ENCODE data around the gene NGEF. TPM values are rescaled to one million over a fixed set of nuclear protein-coding genes. Genes with fewer than 3 reads are reported as not detected.
"Not testable (repeated sequence)": the region's sequence is repeated elsewhere in the genome, so short reads cannot be mapped to it uniquely, and the experiment has no call there.

Gene NGEF
- total RNA-seq, 1 experiment from 2014 or later: 5.4 TPM

DNA sequence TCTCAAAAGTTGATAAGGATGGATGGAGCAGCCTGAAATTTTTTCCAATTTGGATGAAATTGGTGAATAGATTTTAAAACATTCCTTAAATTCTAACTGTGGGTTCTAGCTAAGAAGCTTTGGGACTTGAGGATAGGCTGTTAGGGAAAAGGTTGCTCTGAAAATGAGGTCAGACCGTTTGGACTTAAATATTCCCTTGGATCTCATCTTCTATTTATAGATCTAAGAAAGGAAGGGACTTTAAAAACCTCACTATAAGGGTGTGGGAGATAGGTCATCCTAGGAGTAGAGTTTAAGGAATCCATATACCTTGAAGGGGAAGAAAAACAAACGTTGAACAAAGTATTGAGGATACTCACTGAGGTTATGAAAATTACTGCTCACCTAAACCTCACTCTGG is 160.4 kb downstream of the NGEF start:
- Mint-ChIP-seq H3K27ac (no peak overlapping the region; the same call in 1 of the 2 replicates), H3K36me3 (peaks cover 48% of the 10 kb centered on the region)

DNA sequence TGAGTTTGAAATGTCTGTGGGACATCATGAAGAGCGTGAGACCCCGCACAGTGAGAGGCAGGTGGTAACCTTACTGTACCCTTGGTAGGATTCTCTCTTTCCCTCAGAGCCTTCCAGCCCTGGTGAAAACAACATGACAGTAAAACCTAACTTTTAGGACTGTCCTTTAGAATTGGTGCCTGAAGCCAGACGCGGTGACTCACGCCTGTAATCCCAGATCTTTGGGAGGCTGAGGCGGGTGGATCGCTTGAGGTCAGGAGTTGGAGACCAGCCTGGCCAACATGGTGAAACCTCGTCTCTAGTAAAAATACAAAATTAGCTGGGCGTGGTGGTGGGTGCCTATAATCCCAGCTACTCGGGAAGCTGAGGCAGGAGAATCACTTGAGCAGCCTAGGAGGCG is 161.0 kb downstream of the NGEF start:
- POLR2A ChIA-PET; DNase-seq (ENCODE audit: low spot score); H3K27ac Mint-ChIP-seq; H3K4me1 Mint-ChIP-seq; H3K9me3 Mint-ChIP-seq; H3K4me3 Mint-ChIP-seq; ATAC-seq; H3K27me3 Mint-ChIP-seq (ENCODE audit: low read depth): not testable (repeated sequence)
- CTCF ChIA-PET: interaction anchor here (1.1 to 1.6 kb wide), 3 partner anchors 33 to 207 kb away, joined by 3 to 4 read pairs (median 3); no protein-coding TSS in a partner anchor
- H3K36me3 Mint-ChIP-seq: peaks cover 48% of the 10 kb centered on the region

More for the DNA sequence above, 160.4 kb downstream of the NGEF start:
- ChIA-PET POLR2A (no interaction called here), CTCF (interaction anchor here (0.7 to 1.6 kb wide), 4 partner anchors 9 to 207 kb away, joined by 3 to 4 read pairs (median 3); no protein-coding TSS in a partner anchor)
- Mint-ChIP-seq H3K9me3 (no peaks in the 10 kb centered on the region), H3K27me3 (ENCODE audit: low read depth) (no peaks in the 10 kb centered on the region), H3K4me3 (no peak overlapping the region), H3K4me1 (no peaks in the 10 kb centered on the region)
- TF ChIP-seq IRF2 (CRISPR knock-in tag; IDR thresholded peaks at IDR 0.05; ENCODE audit: borderline replicate concordance, low read depth) (no peak), ELF4 (CRISPR knock-in tag; IDR thresholded peaks at IDR 0.05; ENCODE audit: low read depth) (no peak), ZNF138 (CRISPR knock-in tag; conservative IDR thresholded peaks at IDR 0.05) (no peak), ZBTB21 (CRISPR knock-in tag; IDR thresholded peaks at IDR 0.05; ENCODE audit: borderline replicate concordance) (no peak), HMGA2 (CRISPR knock-in tag; IDR thresholded peaks at IDR 0.05) (no peak), GRHL2 (CRISPR knock-in tag; IDR thresholded peaks at IDR 0.05; ENCODE audit: insufficient replicate concordance, severe bottlenecking) (no peak), PRRX2 (CRISPR knock-in tag; IDR thresholded peaks at IDR 0.05) (no peak), ZNF121 (CRISPR knock-in tag; IDR thresholded peaks at IDR 0.05) (no peak), RELA (CRISPR knock-in tag; IDR thresholded peaks at IDR 0.05; ENCODE audit: borderline replicate concordance) (no peak), ZNF423 (CRISPR knock-in tag; IDR thresholded peaks at IDR 0.05) (no peak), ZNF263 (CRISPR knock-in tag; IDR thresholded peaks at IDR 0.05; ENCODE audit: low read depth) (no peak)
- TF ChIP-seq, protein P1, sequence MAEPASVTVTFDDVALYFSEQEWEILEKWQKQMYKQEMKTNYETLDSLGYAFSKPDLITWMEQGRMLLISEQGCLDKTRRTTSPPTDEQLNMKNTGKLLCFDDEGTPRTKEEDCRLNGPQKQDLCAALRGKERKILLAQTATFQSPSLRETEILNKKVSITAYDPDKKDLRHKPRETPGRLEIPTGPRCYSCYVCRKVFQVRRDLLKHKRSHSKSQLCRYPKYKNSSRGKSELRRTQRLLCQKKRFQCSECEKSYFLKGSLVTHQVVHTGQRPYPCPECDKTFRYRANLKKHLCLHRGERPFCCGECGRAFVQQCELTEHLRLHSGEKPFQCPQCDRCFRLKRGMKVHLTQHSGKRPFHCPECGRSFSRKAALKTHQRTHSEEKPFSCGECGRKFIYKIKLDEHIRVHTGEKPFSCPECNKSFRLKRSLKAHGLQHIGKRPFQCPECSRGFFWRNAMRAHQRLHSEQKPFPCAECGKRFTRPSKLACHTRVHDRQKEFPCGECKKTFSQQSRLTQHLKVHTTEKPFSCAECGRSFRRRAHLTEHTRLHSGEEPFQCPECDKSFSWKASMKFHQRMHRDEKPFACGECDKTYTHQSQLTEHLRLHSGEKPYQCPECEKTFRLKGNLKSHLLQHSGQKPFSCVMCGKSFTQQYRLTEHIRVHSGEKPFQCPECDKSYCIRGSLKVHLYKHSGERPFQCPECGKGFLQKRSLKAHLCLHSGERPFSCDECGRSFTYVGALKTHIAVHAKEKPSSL (CRISPR knock-in tag; conservative IDR thresholded peaks at IDR 0.05): no peak
- TF ChIP-seq, protein P2, sequence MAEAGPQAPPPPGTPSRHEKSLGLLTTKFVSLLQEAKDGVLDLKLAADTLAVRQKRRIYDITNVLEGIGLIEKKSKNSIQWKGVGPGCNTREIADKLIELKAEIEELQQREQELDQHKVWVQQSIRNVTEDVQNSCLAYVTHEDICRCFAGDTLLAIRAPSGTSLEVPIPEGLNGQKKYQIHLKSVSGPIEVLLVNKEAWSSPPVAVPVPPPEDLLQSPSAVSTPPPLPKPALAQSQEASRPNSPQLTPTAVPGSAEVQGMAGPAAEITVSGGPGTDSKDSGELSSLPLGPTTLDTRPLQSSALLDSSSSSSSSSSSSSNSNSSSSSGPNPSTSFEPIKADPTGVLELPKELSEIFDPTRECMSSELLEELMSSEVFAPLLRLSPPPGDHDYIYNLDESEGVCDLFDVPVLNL (CRISPR knock-in tag; IDR thresholded peaks at IDR 0.05; ENCODE audit: borderline replicate concordance, low read depth): no peak
- TF ChIP-seq, protein P3, sequence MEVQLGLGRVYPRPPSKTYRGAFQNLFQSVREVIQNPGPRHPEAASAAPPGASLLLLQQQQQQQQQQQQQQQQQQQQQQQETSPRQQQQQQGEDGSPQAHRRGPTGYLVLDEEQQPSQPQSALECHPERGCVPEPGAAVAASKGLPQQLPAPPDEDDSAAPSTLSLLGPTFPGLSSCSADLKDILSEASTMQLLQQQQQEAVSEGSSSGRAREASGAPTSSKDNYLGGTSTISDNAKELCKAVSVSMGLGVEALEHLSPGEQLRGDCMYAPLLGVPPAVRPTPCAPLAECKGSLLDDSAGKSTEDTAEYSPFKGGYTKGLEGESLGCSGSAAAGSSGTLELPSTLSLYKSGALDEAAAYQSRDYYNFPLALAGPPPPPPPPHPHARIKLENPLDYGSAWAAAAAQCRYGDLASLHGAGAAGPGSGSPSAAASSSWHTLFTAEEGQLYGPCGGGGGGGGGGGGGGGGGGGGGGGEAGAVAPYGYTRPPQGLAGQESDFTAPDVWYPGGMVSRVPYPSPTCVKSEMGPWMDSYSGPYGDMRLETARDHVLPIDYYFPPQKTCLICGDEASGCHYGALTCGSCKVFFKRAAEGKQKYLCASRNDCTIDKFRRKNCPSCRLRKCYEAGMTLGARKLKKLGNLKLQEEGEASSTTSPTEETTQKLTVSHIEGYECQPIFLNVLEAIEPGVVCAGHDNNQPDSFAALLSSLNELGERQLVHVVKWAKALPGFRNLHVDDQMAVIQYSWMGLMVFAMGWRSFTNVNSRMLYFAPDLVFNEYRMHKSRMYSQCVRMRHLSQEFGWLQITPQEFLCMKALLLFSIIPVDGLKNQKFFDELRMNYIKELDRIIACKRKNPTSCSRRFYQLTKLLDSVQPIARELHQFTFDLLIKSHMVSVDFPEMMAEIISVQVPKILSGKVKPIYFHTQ (CRISPR knock-in tag; IDR thresholded peaks at IDR 0.05): no peak
- TF ChIP-seq, protein P4, sequence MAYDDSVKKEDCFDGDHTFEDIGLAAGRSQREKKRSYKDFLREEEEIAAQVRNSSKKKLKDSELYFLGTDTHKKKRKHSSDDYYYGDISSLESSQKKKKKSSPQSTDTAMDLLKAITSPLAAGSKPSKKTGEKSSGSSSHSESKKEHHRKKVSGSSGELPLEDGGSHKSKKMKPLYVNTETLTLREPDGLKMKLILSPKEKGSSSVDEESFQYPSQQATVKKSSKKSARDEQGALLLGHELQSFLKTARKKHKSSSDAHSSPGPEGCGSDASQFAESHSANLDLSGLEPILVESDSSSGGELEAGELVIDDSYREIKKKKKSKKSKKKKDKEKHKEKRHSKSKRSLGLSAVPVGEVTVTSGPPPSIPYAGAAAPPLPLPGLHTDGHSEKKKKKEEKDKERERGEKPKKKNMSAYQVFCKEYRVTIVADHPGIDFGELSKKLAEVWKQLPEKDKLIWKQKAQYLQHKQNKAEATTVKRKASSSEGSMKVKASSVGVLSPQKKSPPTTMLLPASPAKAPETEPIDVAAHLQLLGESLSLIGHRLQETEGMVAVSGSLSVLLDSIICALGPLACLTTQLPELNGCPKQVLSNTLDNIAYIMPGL (CRISPR knock-in tag; IDR thresholded peaks at IDR 0.05): no peak
- TF ChIP-seq, protein P5, sequence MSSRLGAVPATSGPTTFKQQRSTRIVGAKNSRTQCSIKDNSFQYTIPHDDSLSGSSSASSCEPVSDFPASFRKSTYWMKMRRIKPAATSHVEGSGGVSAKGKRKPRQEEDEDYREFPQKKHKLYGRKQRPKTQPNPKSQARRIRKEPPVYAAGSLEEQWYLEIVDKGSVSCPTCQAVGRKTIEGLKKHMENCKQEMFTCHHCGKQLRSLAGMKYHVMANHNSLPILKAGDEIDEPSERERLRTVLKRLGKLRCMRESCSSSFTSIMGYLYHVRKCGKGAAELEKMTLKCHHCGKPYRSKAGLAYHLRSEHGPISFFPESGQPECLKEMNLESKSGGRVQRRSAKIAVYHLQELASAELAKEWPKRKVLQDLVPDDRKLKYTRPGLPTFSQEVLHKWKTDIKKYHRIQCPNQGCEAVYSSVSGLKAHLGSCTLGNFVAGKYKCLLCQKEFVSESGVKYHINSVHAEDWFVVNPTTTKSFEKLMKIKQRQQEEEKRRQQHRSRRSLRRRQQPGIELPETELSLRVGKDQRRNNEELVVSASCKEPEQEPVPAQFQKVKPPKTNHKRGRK (CRISPR knock-in tag; IDR thresholded peaks at IDR 0.05; ENCODE audit: borderline replicate concordance): no peak
- no peak for DNase-seq (ENCODE audit: low spot score)
- no peak for ATAC-seq
